ENCODE measurements around the gene ATM.
A peak's percentile ranks its signal among the peaks of the same experiment; 100 is the strongest.
"Not testable (repeated sequence)": the region's sequence is repeated elsewhere in the genome, so short reads cannot be mapped to it uniquely, and the experiment has no call there.

Gene ATM

DNA sequence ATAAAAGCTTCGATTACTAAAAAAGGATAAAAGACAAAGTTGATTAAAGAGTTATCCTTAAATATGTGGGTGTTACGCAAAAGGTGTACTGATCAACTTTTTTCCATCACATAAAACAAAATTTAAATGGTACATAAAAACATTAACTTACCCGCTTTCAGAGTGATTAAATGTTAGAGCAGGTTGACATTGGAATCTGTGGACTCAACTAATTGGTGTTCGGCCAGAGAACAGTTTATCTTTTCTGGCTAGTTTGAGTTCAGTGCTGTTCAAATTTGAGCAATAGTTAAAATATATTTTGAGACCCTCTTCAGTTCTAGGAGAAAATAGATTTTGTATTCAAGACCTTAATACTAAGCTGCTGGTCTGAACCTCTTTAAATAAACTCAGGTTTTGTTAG lies 56.1 kb downstream of the ATM start:
- no peak for DNase-seq (ENCODE audit: low spot score)

DNA sequence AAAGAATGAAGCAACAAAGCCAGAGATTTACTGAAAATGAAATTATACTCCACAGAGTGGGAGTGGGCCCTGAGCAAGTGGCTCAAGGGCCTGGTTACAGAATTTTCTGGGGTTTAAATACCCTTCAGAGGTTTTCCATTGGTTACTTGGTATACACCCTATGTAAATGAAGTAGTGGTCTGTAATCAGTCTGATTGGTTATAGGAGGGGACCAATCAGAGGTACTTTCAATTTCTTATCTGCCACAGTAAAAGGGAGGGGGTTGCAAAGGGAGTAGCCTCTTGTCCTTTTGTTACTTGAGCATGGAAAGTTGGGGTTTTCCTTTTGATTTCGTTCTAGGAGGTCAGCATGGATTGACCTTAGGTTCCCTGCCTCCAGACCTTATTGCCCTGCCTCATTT lies 63.5 kb downstream of the ATM start:
- DNase-seq (ENCODE audit: low spot score): no peak

DNA sequence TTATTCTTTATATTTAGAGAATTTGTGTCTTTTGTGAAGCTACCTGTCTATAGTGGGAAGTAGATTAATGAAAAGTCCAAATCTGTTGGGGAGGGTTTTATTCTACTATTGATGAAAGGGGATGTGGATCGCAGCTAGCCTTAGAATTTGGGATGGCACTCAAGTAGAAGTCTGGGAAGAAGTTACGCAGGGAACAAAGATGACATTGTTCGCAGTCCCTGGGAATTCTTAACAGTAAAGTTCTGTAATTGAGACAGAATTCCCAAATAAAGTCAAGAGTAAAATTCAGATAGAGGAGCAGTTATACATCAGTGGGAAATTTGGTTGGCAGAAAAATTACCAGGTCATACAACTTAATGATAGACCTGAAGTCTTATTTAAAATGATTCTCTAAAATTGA lies 64.1 kb downstream of the ATM start:
- peak; percentile 36 for DNase-seq (ENCODE audit: low spot score)

DNA sequence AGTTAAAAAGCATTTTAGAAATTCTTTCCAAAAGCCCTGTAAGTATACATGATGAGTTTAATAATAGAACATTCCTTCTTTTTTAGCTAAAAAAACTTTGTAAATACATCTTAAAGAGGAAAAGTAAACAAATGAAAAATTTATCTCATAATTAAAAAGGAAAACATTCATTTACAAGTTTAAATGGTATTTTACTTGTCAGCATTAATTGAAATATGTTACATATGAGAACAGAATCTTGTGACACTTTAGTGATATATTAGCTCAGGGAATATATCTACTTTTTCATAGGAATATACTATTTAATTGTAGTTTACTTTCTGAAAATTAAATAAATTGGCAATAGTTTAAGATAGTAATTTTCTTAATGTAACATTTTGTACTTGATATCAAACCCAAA lies 66.2 kb downstream of the ATM start:
- DNase-seq (ENCODE audit: low spot score): not testable (repeated sequence)

DNA sequence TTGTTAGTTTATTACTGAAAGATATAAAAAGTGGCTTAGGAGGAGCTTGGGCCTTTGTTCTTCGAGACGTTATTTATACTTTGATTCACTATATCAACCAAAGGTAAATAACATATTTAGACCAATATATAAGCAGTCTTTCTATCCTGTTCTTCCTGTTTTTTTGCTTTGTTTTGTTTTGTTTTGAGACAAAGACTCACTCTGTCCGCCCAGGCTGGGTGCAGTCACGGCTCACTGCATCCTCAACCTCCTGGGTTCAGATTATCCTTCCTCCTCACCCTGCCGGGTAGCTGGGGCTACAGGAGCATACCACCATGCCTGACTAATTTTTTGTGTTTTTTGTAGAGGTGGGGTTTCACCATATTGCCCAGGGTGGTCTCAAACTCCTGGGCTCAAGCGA lies 66.8 kb downstream of the ATM start:
- no peak for DNase-seq (ENCODE audit: low spot score)

DNA sequence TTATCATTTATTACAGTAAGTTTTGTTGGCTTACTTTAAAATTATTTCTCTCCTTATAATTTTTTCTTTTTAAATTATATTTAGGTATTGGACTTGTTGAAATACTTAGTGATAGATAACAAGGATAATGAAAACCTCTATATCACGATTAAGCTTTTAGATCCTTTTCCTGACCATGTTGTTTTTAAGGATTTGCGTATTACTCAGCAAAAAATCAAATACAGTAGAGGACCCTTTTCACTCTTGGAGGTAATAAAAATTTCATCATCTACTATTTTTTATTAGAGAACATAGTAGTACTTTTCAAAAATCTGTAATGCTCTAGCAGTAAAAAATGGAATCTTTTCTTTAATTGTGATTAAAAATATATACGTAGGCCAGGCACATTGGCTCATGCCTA lies 70.4 kb downstream of the ATM start:
- no peak for DNase-seq (ENCODE audit: low spot score)

DNA sequence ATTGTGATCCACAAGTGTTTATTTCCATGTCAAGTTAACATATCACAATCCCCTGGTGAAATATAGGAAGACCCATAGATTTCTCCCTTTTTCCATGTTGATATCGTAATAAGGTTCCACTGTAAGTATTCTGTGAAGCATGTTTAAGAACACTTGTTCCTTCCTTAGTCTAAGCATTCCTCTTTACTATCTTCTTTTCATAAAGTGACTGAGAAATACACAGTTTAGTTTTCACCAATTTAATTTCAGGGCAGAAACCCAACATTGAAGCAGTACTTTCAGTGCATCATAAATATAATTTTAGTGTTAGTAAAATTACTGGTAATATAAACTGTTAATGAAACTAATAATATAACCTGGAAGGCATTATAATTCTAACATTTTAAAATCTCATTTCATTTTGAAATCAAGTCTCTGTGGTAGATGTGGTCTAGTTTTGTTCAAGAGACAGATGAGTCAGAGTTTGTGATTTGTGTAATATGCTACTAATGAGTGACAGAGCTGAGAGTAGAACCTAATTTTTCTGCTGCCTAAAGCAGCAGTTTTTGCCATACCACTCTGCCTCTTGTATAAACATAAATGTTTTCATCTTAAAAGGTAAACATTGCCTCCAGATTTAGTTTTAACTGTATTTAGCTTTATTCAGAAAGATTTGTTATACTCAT lies 79.4 kb downstream of the ATM start:
- DNase-seq (ENCODE audit: low spot score): no peak

DNA sequence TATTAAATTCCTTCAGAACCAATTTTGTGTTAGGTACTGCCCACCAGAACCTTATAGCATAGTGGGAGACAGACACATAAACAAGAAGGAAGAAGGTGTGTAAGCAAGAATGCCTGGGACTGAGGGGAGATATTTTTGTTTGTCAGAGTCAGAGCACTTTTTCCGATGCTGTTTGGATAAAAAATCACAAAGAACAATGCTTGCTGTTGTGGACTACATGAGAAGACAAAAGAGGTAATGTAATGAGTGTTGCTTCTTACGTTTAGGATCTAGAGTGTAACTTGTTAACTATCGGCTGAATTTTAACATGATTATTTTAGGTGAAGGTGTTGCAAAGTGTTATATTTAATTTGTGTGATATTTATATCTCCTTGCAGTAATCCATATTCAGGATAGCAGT lies 84.9 kb downstream of the ATM start:
- DNase-seq (ENCODE audit: low spot score): no peak

DNA sequence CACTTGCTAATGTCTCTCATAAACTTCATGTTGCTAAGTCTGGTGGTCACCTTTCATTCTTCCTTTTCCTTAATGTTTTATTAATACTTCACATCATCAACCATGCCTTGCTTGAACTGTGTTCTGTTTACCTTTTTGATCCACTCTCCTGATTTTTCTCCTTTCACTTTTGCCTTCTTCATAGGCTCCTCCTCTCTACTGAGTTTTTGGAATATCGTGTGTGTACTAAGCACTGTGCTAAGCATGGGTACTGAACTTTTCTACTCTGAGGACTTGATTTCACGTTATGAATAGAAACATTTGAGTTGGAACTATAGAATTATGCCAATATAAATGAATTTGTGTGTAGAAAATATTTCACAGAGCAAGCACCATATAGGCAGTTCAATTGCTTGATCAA lies 90.6 kb downstream of the ATM start:
- no peak for DNase-seq (ENCODE audit: low spot score)

DNA sequence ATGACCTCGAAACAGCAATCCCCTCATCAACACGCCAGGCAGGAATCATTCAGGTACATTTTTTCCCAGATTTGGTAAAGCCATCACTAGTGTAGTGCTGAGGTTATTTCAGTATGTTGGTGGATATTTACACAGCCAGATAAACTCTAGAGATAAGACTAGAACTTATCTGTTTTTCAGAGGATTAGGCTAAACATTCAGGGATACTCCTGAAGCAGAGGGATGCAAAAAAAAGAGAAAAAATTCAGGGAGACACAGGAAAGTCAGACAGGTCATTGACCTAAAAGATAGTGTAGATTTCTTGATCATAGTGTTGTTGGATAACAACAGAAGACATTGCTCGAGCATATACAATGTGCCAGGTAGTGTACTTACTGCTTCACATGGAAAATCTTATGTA lies 93.2 kb downstream of the ATM start:
- DNase-seq (ENCODE audit: low spot score): no peak

DNA sequence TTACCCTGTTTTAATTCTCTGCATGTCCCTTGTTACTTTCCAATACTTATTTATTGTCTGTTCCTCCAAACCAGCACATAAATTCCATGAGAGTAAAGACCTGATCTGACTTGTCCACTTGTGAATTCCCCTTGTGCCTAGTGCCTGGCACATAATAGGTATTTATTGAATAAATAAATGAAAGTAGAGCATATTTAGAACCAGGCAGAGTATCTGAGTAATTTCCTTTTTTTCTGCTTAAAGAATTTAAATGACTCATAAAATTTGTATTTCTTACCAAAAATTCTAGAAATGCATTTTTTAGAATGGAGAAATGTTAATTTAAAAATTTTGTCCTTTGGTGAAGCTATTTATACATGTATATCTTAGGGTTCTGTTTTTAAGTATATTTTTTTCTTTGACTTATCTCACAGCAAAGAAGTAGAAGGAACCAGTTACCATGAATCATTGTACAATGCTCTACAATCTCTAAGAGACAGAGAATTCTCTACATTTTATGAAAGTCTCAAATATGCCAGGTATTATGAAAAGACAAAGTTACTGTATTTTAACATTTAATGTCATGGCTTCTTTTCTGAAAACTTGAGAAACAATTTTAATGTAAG lies 96.8 kb downstream of the ATM start:
- DNase-seq (ENCODE audit: low spot score): no peak

DNA sequence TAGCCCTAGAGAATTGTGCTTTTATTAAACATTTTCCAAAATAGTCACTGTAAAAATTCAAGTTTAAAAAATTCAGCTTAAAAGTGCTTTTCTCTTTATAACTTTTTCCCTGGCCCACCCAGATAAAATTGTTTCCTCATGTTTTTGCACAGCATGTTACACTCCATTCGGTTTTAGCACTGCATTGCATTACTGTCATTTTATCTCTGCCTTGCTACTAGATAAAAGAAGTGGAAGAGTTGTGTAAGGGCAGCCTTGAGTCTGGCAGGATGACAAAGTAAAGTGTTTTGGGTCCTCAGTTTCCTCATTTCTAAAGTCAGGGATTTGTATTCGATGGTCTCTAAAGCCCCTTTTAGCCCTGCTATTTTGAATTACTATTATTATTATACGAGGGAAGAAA lies 99.8 kb downstream of the ATM start:
- DNase-seq (ENCODE audit: low spot score): no peak

DNA sequence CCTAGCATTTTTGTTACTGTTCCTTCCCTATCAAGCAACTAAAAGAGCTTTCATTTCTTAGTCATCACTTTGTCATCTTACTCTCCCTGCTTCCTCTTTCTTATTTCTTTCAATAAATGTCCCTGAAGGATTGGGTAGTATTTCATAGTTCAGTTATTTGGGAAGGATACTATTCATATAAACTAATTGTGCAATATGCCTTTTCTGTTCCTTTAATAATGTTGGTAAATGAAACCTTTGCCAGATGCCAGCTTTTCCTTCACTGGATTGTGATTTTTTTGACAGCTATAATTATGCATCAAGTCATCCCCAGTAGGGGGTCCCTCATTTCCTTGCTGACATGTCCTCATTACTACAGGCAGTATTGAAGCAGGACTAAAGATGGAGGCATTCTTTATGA lies 101.7 kb downstream of the ATM start:
- no peak for DNase-seq (ENCODE audit: low spot score)

DNA sequence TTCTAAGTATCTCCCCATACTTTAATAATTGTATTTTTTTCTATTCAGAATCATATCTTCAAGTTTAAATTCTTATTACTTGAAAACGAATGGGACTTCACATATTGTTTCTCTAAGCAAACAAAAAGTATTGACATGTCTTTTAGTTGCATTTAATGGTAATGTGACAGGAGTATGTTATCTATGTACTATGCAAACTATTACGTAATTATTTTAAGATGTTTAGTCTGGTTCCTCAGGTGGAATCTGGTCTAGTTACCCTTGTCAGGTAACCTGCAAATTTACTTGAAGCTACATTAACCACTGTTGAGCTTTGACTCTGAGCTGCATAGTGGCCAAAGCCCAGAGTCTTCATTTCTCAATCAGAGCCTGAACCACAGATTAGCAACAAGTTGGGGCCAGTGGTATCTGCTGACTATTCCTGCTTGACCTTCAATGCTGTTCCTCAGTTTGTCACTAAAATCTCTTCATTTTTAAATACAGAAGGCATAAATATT lies 110.6 kb downstream of the ATM start:
- no peak for DNase-seq (ENCODE audit: low spot score)

DNA sequence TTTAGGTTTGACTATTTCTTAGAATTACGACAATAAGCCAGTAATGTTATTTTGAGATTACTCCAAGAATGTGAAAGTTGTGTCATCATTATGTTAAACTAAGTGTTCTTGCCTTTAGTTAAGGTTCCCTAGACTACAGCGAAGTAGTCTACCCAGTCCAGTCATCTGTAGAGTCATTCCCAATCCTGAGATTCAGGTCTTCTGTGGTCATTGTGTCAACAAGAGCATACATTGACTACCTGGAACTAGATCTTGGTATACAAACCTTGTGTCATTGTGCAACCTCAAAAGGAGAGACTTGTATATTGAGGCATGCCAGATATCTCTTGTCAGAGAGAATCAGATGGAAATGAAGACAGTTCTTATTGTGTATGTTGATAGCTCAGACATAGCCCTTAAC lies 115.9 kb downstream of the ATM start:
- DNase-seq (ENCODE audit: low spot score): no peak

DNA sequence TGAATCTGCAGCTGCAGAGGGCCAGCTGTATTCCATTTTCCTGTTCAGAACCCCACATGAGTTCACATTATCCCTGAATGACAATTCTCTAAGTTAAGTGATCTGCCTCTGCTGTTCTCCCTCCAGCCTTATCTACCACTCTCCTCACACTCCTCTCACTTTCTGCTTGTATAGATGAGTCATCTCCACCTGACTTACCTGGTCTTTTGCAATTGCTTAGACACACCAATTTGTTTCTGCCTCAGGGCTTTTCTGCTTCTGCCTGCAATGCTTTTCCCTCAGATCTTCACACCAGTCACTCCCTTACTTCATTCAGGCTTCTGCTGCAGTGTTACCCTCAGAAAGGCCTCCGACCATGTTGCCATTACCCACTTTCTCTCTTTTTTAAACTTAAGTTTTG lies 118.1 kb downstream of the ATM start:
- DNase-seq (ENCODE audit: low spot score): no peak

DNA sequence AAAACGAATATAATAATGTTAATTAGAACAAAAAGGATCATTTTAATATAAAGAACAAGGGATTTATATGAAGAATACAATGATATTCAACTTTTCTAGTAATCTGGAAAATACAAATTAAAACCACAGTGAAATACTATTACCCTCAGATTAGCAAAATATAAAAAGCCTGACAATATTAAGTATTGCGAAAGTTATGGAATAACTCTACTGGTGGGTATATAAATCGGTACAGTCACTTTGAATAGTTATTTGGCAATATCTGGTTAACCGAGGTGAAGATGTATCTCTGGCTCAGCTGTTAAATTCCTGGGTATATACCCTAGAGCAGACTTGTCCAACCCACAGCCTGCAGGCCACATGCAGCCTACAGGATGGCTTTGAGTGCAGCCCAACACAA lies 118.8 kb downstream of the ATM start:
- DNase-seq (ENCODE audit: low spot score): no peak

DNA sequence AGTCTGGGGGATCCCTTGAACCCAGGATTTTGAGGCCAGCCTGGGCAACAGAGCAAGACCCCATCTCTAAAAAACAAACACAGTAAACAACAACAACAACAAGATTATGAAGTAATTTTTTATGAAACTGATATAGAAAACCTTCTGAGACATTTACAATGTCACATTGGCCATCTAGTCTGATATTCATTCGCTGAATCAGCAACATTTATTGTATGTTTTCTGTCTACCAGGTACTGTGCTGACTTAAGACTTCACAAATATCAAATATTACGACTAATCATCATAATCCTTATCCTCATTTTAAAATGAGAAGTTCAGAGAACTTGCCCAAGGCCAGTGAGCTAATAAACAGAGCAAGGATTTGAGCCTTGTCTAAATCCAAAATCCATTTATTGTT lies 120.8 kb downstream of the ATM start:
- DNase-seq (ENCODE audit: low spot score): no peak

DNA sequence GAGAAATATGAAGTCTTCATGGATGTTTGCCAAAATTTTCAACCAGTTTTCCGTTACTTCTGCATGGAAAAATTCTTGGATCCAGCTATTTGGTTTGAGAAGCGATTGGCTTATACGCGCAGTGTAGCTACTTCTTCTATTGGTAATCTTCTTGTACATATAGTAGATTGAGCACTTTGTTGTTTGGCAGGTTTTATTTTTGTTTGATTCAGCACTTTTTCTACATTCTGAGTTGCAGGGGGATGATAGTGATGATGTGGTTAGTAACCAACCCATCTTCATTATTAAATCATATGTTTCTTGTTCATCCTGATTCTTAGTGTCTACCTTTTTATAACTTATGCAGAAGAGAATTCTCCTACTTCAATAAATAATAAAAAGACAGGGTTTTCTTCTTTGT lies 122.9 kb downstream of the ATM start:
- no peak for DNase-seq (ENCODE audit: low spot score)

DNA sequence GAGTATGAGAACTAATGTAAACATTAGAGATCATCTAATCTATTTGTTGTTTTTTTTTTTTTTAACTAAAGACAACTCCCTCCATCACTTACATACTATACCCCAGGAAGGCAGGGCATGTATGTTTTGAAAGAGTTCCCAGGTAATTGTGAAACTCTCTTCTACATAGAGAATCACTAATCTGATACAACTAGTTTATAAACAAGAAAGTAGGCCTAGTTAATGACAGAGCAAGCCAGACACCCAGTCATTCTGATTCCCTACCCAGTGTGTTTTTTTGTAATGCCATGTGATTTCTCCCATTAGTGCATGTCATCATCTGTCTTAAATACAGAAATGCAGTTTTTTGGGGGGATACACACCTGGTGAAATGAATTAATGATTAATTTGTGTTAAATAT lies 123.6 kb downstream of the ATM start:
- DNase-seq (ENCODE audit: low spot score): no peak

DNA sequence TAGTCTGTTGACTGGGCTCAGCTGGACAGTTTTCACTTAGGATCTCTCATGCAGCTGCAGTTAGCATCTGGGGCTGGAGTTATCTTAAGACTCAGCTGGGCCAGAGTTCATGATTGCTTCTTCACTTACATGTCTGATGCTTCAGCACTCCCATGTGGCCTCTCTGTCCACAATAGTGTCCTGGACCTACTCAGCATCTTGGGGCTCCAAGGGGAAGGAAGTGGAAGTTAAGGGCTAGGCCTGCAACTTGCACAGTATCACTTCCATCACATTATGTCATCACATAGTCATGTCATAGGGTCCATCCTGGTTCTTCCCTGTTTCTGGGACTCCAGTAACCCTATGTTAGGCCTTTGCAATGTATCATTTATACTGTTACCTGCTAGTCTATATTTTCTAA lies 128.6 kb downstream of the ATM start:
- no peak for DNase-seq (ENCODE audit: low spot score)

DNA sequence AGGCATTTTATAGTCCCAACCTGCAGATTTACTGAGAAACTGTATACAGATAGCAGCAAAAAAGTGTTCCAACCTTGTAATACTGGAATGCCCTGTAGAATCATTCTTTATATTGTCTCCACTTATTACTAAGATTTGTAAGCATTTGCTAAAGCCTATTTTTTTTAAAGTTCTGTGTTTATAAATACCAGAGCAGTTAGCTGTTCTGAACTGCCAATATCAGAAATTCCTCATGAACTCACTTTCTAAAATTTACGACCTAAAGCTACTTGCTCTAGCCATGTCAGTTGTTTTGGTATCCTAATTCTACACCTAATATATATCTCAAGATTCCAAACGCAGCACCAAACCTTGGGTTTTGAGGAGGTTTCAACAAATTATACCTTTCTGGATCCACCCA lies 141.3 kb downstream of the ATM start:
- DNase-seq (ENCODE audit: low spot score): no peak

DNA sequence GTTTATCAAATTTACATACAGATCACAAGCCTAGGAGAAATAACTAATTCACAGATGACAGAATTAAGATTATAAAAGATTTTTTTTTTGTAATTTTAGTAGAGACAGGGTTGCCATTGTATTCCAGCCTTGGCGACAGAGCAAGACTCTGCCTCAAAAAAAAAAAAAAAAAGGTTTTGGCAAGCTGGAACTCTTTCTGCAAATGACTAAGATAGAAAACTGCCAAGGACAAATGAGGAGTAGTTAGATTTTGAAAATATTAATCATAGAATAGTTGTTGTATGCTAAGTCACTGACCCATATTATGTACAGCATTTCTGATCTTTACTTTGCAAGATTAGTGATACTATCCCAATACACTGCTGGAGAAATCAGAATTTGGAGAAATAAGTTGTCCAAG lies 145.3 kb downstream of the ATM start:
- DNase-seq (ENCODE audit: low spot score): no peak

DNA sequence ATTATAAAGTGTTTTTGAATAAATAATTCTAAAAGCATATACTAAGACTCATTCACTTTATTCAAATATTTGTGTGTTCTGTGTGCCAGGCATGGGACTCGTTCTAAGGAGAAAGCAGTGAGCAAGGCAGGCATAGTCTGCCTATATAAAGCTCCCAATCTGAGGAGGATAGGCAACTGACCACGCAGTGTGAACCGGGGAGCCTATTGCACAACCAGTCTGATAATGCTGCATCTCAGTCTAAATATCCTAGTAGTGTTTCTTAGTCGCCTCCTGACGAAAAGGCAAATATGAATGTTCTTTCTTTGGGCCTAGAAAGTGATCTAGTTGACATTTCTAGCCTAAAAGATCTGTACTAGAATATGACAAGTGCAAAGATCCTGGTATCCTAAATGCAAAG lies 146.2 kb downstream of the ATM start:
- DNase-seq (ENCODE audit: low spot score): no peak

Measured in COLO829 (cell line).